ENCODE results near the gene UBE2S. TPM values are rescaled to one million over a fixed set of nuclear protein-coding genes. Genes with fewer than 3 reads are reported as not detected.

Gene UBE2S
- total RNA-seq, 1 donor from 2014 or later: 82.6 TPM

GRCh38 chr19:55373993-55374757, 33.4 kb downstream of the UBE2S start:
- H3K27ac ChIP-seq: no peak overlapping the region
- intact Hi-C loops (cut with DNase I): no loop called here
- H3K4me3 ChIP-seq: no peak overlapping the region
- H3K4me1 ChIP-seq: peaks cover 0 to 5% of the 10 kb centered on the region in 2 donors
- TF ChIP-seq CTCF (IDR thresholded peaks at IDR 0.05): no peak
- DNase-seq (ENCODE audit: low spot score in 2 of 2): no peak
- no peaks in the 10 kb centered on the region for H3K9me3 ChIP-seq
- peaks cover 12% of the 10 kb centered on the region for H3K27me3 ChIP-seq
- no peaks in the 10 kb centered on the region for H3K36me3 ChIP-seq

- peaks cover 18% of the 10 kb centered on the region for H3K27me3 ChIP-seq
These were observed 34.1 kb downstream of the UBE2S start for GRCh38 chr19:55373306-55373992.

GRCh38 chr19:55372316-55373081, 35.1 kb downstream of the UBE2S start:
- no peak for TF ChIP-seq CTCF (IDR thresholded peaks at IDR 0.05)
- Histone ChIP-seq H3K4me1 (peaks cover 0 to 5% of the 10 kb centered on the region in 2 donors), H3K27ac (no peak overlapping the region), H3K36me3 (no peaks in the 10 kb centered on the region), H3K4me3 (no peak overlapping the region), H3K9me3 (no peaks in the 10 kb centered on the region), H3K27me3 (peaks cover 18% of the 10 kb centered on the region)
- no peak for DNase-seq (ENCODE audit: low spot score in 2 of 2)
- intact Hi-C loops (cut with DNase I): no loop called here

More at GRCh38 chr19:55373306-55373992, 34.1 kb downstream of the UBE2S start:
- Histone ChIP-seq H3K4me3 (no peak overlapping the region), H3K4me1 (peaks cover 0 to 5% of the 10 kb centered on the region in 2 donors), H3K9me3 (no peaks in the 10 kb centered on the region), H3K27ac (no peak overlapping the region), H3K36me3 (no peaks in the 10 kb centered on the region)
- DNase-seq (ENCODE audit: low spot score in 2 of 2): no peak
- intact Hi-C loops (cut with DNase I): no loop called here
- TF ChIP-seq CTCF (IDR thresholded peaks at IDR 0.05): no peak

- H3K4me3 ChIP-seq: peak within 1 kb of the TSS; percentile 43 to 50
- no peaks in the 10 kb centered on the region for H3K36me3 ChIP-seq
- H3K9me3 ChIP-seq: no peaks in the 10 kb centered on the region
- TF ChIP-seq CTCF (IDR thresholded peaks at IDR 0.05): no peak
- peaks cover 14% of the 10 kb centered on the region for H3K27me3 ChIP-seq
- no peak for DNase-seq (ENCODE audit: low spot score in 2 of 2)
- intact Hi-C loops (cut with DNase I): no loop called here
- H3K4me1 ChIP-seq: peaks cover 0 to 5% of the 10 kb centered on the region in 2 donors
- no peak within 1 kb of the TSS for H3K27ac ChIP-seq
These were observed 37.1 kb downstream of the UBE2S start, which contains the start of gene IL11 for GRCh38 chr19:55370305-55370988. Gene IL11, minus strand, starts transcription at chr19:55370463. Its CDS starts 153 bp downstream, at chr19:55370310.

- no peak for TF ChIP-seq CTCF (IDR thresholded peaks at IDR 0.05)
- no peak for DNase-seq (ENCODE audit: low spot score in 2 of 2)
- Histone ChIP-seq H3K27me3 (peaks cover 14% of the 10 kb centered on the region), H3K4me3 (peak overlapping the region in 1 of 2 donors; percentile 32), H3K36me3 (no peaks in the 10 kb centered on the region), H3K9me3 (no peaks in the 10 kb centered on the region), H3K4me1 (peaks cover 0 to 5% of the 10 kb centered on the region in 2 donors), H3K27ac (no peak overlapping the region)
- intact Hi-C loops (cut with DNase I): no loop called here
These were observed 37.8 kb downstream of the UBE2S start for GRCh38 chr19:55369653-55370304.

All from ascending aorta (tissue), 2 donors.